DMS53 treated with DMSO at 0.1 percent for 48 hours (cell line): ENCODE results near the gene MEMO1.
"Not testable (repeated sequence)": the region's sequence is repeated elsewhere in the genome, so short reads cannot be mapped to it uniquely, and the experiment has no call there.

Experiments
- DNase-seq: peaks from one replicate; lab custom pipeline; 2025; ENCODE audit not compliant: unreplicated experiment; lab: John Stamatoyannopoulos, UW

The MEMO1 gene

DNA sequence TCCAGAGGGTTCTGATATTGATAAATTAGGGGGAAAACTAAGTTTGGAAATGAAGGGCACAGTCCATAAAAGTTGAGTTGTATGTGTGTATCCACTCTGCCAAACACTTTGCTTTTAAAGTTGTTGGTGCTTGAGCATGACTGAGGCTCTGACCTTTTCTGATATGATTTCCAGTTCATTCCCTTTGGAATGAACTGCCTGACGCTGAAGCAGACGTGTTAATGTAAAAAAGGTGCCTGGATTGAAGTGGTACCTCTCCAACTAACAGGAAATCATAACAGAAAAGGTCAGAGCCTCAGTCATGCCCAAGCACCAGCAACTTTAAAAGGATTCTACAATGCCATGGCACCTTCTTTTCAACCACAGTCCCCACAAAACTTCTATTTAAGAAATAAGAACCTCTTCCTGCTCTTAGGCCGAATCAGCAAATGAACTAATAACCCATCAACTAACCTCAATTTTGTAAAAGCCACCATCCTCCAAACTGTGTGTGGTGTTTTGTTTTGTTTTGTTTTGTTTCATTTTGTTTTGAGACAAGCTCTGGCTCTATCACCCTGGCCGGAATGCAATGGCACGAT lies 52.6 kb downstream of the MEMO1 start:
- DNase-seq: no peak

- DNase-seq: no peak
Measured at GRCh38 chr2:31957354-31958139, 53.3 kb downstream of the MEMO1 start.

DNA sequence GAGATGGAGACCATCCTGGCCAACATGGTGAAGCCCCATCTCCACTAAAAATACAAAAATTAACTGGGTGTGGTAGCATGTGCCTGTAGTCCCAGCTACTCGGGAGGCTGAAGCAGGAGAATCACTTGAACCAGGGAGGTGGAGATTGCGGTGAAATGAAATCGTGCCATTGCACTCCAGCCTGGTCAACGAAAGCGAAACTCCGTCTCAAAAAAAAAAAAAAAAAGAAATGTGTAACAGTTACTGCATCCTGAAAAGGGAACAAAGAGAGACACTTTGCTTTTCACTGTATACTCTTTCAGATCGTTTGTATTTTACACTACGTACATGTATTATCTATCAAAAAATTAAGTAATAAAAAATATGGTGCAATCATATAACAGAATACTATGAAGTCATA lies 53.9 kb downstream of the MEMO1 start:
- DNase-seq: not testable (repeated sequence)

GRCh38 chr2:31956312-31956711 lies 54.5 kb downstream of the MEMO1 start:
- no peak for DNase-seq

DNA sequence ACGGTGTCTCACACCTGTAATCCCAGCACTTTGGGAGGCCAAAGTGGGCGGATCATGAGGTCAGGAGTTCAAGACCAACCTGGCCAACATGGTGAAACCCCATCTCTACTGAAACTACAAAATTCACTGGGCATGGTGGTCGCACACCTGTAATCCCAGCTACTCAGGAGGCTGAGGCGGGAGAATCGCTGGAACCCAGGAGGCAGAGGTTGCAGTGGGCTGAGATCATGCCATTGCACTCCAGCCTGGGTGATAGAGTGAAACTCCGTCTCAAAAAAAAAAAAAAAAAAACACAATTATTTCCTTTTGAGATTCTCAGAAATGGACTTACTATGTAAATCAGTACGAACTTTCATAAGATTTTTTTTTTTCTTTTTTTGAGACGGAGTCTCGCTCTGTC lies 57.7 kb downstream of the MEMO1 start:
- DNase-seq: not testable (repeated sequence)

GRCh38 chr2:31950946-31951562 lies 59.8 kb downstream of the MEMO1 start:
- DNase-seq: no peak

DNA sequence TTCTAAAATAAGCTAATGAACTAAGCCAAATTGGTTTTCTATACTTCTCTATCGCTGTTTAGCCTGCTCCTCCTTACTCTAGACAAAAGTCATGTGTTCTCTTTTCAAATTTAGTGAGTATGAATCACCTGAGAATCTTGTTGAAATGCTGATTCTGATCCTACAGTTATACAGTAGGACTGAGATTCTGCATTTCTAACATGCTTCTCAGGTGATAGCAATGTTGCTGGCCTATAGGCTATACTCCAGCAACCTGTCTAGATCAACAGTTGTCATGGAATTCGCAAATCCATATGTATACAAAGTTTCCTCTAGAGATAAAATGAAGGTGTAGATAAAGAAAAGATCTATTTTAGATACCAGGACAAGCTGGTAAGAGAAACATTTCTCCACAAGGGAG lies 62.9 kb downstream of the MEMO1 start:
- no peak for DNase-seq

DNA sequence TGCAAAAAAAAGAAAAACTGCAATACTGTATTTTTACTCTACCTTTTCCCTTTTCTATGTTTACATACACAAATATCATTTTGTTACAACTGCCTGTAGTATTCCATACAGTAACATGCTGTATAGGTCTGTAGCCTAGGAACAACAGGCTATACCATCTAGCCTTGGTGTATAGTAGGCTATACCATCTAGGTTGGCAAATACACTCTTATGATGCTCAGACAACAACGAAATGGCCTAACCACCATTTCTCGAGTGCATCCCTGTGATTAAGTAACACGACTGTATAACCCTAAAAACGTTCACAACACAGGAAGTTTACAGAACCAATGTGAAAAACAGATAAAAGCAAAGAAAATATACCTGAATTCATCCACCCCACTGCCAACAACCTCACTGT lies 64.0 kb downstream of the MEMO1 start:
- no peak for DNase-seq

DNA sequence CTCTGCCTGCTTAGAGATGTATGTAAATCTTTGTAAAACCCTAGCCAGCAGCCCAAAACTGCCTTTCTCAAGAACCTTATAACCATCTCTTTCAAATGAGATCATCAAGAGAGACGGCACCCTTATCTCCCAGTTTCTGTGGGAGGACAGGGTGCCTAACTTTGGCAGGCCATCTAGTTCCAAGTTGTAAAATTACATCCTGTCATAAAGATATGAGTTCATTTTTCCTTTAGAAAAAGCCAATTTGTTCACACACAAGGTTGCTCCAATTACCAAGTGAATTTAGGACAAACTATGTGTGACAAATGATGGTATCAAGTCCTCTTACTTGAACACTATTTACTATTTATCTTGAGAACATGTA lies 65.3 kb downstream of the MEMO1 start:
- no peak for DNase-seq

DNA sequence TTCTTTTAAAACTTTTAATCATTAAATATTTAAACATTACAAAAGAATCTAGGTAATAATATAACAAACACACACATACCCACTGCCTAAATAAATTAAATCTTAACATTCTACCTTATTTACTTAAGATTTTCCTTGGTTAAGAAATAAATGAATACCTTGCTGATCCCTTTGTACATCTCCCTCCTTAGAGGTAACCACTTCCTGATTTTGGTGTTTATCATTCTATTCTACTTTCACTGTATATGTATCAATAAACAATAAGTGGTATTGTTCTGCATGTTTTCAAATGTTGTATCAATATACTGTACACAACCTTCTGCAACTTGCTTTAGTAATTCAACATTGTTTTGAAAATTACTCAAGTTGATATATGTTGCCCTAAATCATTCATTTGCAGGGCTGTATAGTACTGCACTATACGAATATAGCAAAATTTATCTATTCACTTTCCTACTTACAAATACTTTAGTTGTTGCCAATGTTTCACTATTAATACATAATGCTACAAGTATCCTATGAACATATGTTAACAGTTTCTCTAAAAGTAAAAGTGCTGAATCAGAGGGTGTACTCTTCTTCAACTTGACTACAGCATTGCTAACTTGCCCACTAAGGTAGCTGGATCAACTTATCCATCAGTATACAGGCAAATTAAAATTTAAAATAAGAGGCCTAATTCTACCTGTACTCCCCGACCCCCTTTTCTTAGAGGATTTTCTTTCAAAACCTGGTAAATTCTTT lies 65.8 kb downstream of the MEMO1 start:
- no peak for DNase-seq

- DNase-seq: no peak
Measured at GRCh38 chr2:31943636-31944225, 67.1 kb downstream of the MEMO1 start.

DNA sequence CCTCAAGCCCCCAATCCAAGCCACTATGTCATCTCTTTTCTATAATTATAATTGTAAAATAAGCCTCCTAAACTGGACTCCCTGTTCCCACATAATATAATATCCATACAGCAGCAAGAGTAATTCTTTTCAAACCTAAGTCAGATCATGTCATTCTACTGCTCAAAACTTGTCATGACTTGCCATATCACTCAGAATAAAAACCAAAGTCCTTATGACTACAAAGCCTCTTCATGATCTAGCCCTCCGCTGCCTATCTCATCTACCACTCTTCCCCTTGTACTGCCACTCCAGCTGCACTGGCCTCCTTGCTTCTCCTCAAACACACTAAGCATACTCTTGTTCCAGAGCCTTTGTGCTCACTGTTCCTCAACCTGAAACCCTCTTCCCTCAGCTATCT lies 69.9 kb downstream of the MEMO1 start:
- DNase-seq: no peak

DNA sequence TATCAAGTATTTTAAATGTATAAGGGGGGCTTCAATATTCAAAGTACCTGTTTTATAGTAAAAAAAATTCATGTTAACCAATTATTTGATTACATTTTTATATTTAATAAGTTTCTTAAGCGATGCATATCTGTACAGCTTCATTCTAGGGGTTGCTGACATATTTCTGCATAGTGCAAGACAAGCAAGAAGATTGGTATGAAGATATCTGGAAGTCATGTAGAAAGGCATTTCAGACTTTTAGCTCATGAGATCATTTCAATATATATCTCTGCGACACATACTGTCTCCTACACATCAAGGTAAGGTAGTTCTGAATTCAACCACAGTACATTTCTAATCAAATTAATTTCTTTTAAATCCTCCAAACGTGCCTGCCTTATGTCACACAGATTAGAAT lies 73.1 kb downstream of the MEMO1 start:
- no peak for DNase-seq

GRCh38 chr2:31935370-31935769 lies 75.4 kb downstream of the MEMO1 start:
- DNase-seq: no peak

DNA sequence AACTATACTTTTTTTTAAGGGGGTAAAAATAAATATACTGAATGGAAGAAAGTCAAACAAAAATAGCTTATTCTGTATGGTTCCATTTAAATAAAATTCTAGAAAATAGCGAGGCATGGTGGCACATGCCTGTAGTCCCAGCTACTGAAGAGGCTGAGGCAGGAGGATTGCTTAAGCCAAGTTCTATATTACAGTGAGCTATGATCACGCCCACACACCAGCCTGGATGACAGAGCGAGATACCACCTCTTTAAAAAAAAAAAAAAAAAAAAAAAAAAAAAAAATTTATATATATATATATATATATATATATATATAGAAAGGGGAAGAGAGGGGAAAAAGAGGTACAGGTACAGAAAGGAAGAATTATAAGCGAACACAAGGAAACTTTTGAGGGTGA lies 77.7 kb downstream of the MEMO1 start:
- DNase-seq: no peak

GRCh38 chr2:31932589-31932988 lies 78.2 kb downstream of the MEMO1 start:
- no peak for DNase-seq

- no peak for DNase-seq
Measured at GRCh38 chr2:31931916-31932315, 78.9 kb downstream of the MEMO1 start.

DNA sequence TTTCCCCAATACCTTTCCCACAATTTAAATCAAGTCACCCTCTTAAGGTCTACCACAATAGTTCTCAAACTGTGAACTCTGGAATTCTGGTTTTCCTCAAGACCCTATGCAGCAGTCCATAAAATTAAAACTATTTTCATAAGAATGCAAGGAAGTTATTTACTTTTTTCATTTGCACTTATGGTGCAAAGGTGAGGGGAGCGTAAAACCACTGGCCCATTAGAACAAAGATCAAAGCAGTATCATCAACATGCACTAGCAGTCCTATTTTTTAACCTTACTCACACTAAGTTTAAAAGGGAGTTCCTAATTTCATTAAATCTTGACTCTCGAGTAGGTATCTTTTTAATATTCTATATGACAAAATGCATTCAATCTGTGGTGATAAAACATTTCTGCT lies 85.3 kb downstream of the MEMO1 start:
- DNase-seq: no peak

GRCh38 chr2:31923662-31924061 lies 87.1 kb downstream of the MEMO1 start:
- DNase-seq: no peak

GRCh38 chr2:31922542-31923408 lies 88.0 kb downstream of the MEMO1 start:
- no peak for DNase-seq

GRCh38 chr2:31920962-31921361 lies 89.8 kb downstream of the MEMO1 start:
- DNase-seq: no peak
